H9 (cell line): ENCODE data around the gene PLXNB3. TPM values are rescaled to one million over a fixed set of nuclear protein-coding genes. Genes with fewer than 3 reads are reported as not detected.

Experiments used
- DNase-seq: peaks from one replicate; pipeline ENCODE4 v3.0.0-alpha.2; 2017
- H2AFZ ChIP-seq: one replicate; pipeline ENCODE4 v1.6.1; 2013; ENCODE audit warnings: mild to moderate bottlenecking, low read length, control low read depth, moderate library complexity
- H2AK5ac ChIP-seq: 2 replicates; pipeline ENCODE4 v1.6.1; 2013; ENCODE audit warnings: low read length, control low read depth, mixed read lengths; ENCODE audit not compliant: insufficient read length
- H2BK120ac ChIP-seq: one replicate; pipeline ENCODE4 v1.6.1; 2013; ENCODE audit warnings: low read depth, mild to moderate bottlenecking, low read length, control low read depth, inconsistent platforms; ENCODE audit not compliant: poor library complexity, severe bottlenecking
- H2BK12ac ChIP-seq: 2 replicates; pipeline ENCODE4 v1.6.1; 2013; ENCODE audit warnings: low read length, control low read depth, mixed read lengths, low read depth; ENCODE audit not compliant: insufficient read length
- H2BK15ac ChIP-seq: 2 replicates; pipeline ENCODE4 v1.6.1; 2013; ENCODE audit warnings: low read depth, low read length, control low read depth
- H2BK20ac ChIP-seq: one replicate; pipeline ENCODE4 v1.6.1; 2013; ENCODE audit warnings: low read depth, mild to moderate bottlenecking, low read length, control low read depth, inconsistent platforms; ENCODE audit not compliant: poor library complexity, severe bottlenecking
- H2BK5ac ChIP-seq: 2 replicates; pipeline ENCODE4 v1.6.1; 2013; ENCODE audit warnings: low read length, control low read depth, mixed read lengths; ENCODE audit not compliant: insufficient read length
- H3K14ac ChIP-seq: 2 replicates; pipeline ENCODE4 v1.6.1; 2013; ENCODE audit warnings: low read length, control low read depth; ENCODE audit not compliant: insufficient read depth
- H3K18ac ChIP-seq: 2 replicates; pipeline ENCODE4 v1.6.1; 2013; ENCODE audit warnings: low read depth, mild to moderate bottlenecking, mixed read lengths, low read length, control low read depth; ENCODE audit not compliant: insufficient read length
- H3K23ac ChIP-seq: 2 replicates; pipeline ENCODE4 v1.6.1; 2013; ENCODE audit warnings: low read length, control low read depth, mixed read lengths, low read depth; ENCODE audit not compliant: insufficient read length
- H3K23me2 ChIP-seq: 2 replicates; pipeline ENCODE4 v1.6.1; 2013; ENCODE audit warnings: low read depth, mild to moderate bottlenecking, mixed read lengths, low read length, control low read depth; ENCODE audit not compliant: insufficient read length, poor library complexity, severe bottlenecking
- H3K27ac ChIP-seq: 2 replicates; pipeline ENCODE4 v1.5.1; 2013; ENCODE audit warnings: low read length, control low read depth, mixed read lengths, low read depth; ENCODE audit not compliant: insufficient read length
- H3K27me3 ChIP-seq: 2 replicates; pipeline ENCODE4 v1.6.1; 2013; ENCODE audit warnings: low read length, control low read depth, inconsistent platforms; ENCODE audit not compliant: insufficient read depth
- H3K4ac ChIP-seq: 2 replicates; pipeline ENCODE4 v1.6.1; 2013; ENCODE audit warnings: low read depth, mild to moderate bottlenecking, control low read depth, inconsistent platforms, low read length, moderate library complexity
- H3K4me1 ChIP-seq: 2 replicates; pipeline ENCODE4 v1.6.1; 2013; ENCODE audit warnings: low read length, control low read depth, inconsistent platforms; ENCODE audit not compliant: insufficient read depth
- H3K4me2 ChIP-seq: 2 replicates; pipeline ENCODE4 v1.6.1; 2013; ENCODE audit warnings: low read length, control low read depth, mixed read lengths; ENCODE audit not compliant: insufficient read length, insufficient read depth
- H3K56ac ChIP-seq: 2 replicates; pipeline ENCODE4 v1.6.1; 2013; ENCODE audit warnings: low read depth, mild to moderate bottlenecking, mixed read lengths, low read length, control low read depth; ENCODE audit not compliant: insufficient read length
- H3K79me1 ChIP-seq: 2 replicates; pipeline ENCODE4 v1.6.1; 2013; ENCODE audit warnings: low read depth, mild to moderate bottlenecking, moderate library complexity, low read length, control low read depth, inconsistent platforms; ENCODE audit not compliant: insufficient read depth, poor library complexity, severe bottlenecking
- H3K79me2 ChIP-seq: 2 replicates; pipeline ENCODE4 v1.6.1; 2013; ENCODE audit warnings: low read length, control low read depth, inconsistent platforms; ENCODE audit not compliant: insufficient read depth
- H3K9ac ChIP-seq: 2 replicates; pipeline ENCODE4 v1.6.1; 2013; ENCODE audit warnings: low read length, control low read depth, mixed read lengths; ENCODE audit not compliant: insufficient read length; ENCODE audit errors: extremely low read depth
- H3K9me3 ChIP-seq: one replicate; pipeline ENCODE4 v1.6.1; 2013; ENCODE audit warnings: low read depth, low read length, inconsistent platforms; ENCODE audit not compliant: control insufficient read depth
- H3T11ph ChIP-seq: one replicate; pipeline ENCODE4 v1.6.1; 2013; ENCODE audit warnings: mild to moderate bottlenecking, low read length, control low read depth, inconsistent platforms
- H4K20me1 ChIP-seq: one replicate; pipeline ENCODE4 v1.6.1; 2013; ENCODE audit not compliant: control insufficient read depth, insufficient read length, insufficient read depth
- H4K5ac ChIP-seq: 2 replicates; pipeline ENCODE4 v1.6.1; 2013; ENCODE audit warnings: low read depth, mild to moderate bottlenecking, mixed read lengths, low read length, control low read depth; ENCODE audit not compliant: insufficient read length
- H4K8ac ChIP-seq: replicated peaks from 2 replicates; pipeline ENCODE4 v1.6.1; 2013; ENCODE audit warnings: low read length, control low read depth, mixed read lengths, low read depth; ENCODE audit not compliant: insufficient read length
- H4K91ac ChIP-seq: 2 replicates; pipeline ENCODE4 v1.6.1; 2013; ENCODE audit warnings: low read depth, mild to moderate bottlenecking, moderate library complexity, mixed read lengths, low read length, control low read depth; ENCODE audit not compliant: insufficient read length
- H3K27ac Mint-ChIP-seq, 3 experiments: 2 replicates in 2 of 3; 3 replicates in 1 of 3; pipeline ENCODE4 v1.8.0; 2020 to 2021; ENCODE audit warnings: mixed read lengths in 3 of 3, mild to moderate bottlenecking in 1 of 3, moderate library complexity in 1 of 3
- H3K27me3 Mint-ChIP-seq: 2 replicates; pipeline ENCODE4 v1.8.0; 2021; ENCODE audit warnings: low read depth, mild to moderate bottlenecking, moderate library complexity, mixed read lengths
- H3K36me3 Mint-ChIP-seq, 3 experiments: 2 replicates in 2 of 3; 3 replicates in 1 of 3; pipeline ENCODE4 v1.8.0; 2020 to 2021; ENCODE audit warnings: low read depth in 3 of 3, mixed read lengths in 3 of 3; ENCODE audit not compliant: insufficient read depth in 1 of 3
- H3K4me1 Mint-ChIP-seq, 2 experiments: 2 replicates each; pipeline ENCODE4 v1.8.0; 2020; ENCODE audit warnings: mixed read lengths in 2 of 2
- H3K4me3 Mint-ChIP-seq, 2 experiments: 2 replicates in 1 of 2; 3 replicates in 1 of 2; pipeline ENCODE4 v1.8.0; 2020 to 2021; ENCODE audit warnings: mild to moderate bottlenecking in 2 of 2, mixed read lengths in 2 of 2, moderate library complexity in 1 of 2
- H3K9me3 Mint-ChIP-seq, 2 experiments: 2 replicates in 1 of 2; 3 replicates in 1 of 2; pipeline ENCODE4 v1.8.0; 2020; ENCODE audit warnings: mild to moderate bottlenecking in 2 of 2, mixed read lengths in 2 of 2, moderate library complexity in 1 of 2
- WGBS: extraction: QIAGEN DNeasy Blood & Tissue Kit; methylation state at CpG from one replicate; pipeline ENCODE4 v1.1.7; 2013; ENCODE audit warnings: missing lambda C conversion rate, low lambda C conversion rate, mixed read lengths; ENCODE audit not compliant: insufficient read length; ENCODE audit errors: extremely low coverage; 5-methylcytosine and 5-hydroxymethylcytosine counted together
- total RNA-seq: library from RNA; stranded (reverse); gene quantifications from 2 replicates; pipeline ENCODE4 v1.2.1, GENCODE V29; 2021
- TF ChIP-seq, protein P1 (sequence below): fragments of 200-600 bp; sonication (generic); conservative IDR thresholded peaks from 3 replicates; pipeline ENCODE4 v1.8.0; 2021; ENCODE audit warnings: antibody characterized with exemption, mild to moderate bottlenecking

Gene PLXNB3
- total RNA-seq, 1 experiment from 2014 or later, result 1.9 TPM

DNA sequence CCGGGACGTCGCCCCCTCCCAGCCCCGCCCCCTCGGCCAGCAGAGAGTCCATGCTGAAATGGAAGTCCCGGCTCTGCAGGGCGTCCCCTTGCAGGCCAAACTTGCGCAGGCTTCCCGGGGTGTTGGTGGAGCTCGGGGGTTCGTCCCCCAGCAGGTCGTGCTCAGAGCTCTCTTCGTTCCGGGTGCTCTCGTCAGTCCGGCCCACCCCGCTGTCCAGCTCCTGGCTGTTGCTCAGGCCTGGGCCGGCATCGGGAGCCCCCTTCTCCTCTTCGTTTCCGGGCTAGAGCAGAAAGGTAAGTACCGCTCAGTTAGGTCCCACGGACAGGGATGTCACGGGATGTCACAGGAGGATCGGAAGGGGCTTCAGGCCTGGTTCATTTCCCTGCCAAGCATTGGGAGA lies 40.6 kb downstream of the PLXNB3 start:
- Histone ChIP-seq H3K4ac (no peak overlapping the region), H3K9me3 (peaks cover 14% of the 10 kb centered on the region), H3K79me2 (peaks cover 5% of the 10 kb centered on the region; the same call in 1 of the 2 replicates), H4K91ac (no peak overlapping the region), H3K4me1 (no peaks in the 10 kb centered on the region), H2BK12ac (no peak overlapping the region), H2BK5ac (no peak overlapping the region), H3K23me2 (no peaks in the 10 kb centered on the region), H4K5ac (no peak overlapping the region), H3K56ac (no peak overlapping the region), H3K79me1 (no peaks in the 10 kb centered on the region), H2BK20ac (no peak overlapping the region), H3K14ac (no peak overlapping the region), H4K8ac (no peak overlapping the region), H2AK5ac (no peak overlapping the region), H3K23ac (no peak overlapping the region), H3K9ac (no peak overlapping the region), H2AFZ (no peak overlapping the region), H3K27ac (no peak overlapping the region), H3K4me2 (no peak overlapping the region), H4K20me1 (no peaks in the 10 kb centered on the region), H3K18ac (no peak overlapping the region), H3K27me3 (no peaks in the 10 kb centered on the region), H2BK15ac (no peak overlapping the region), H3T11ph (no peak overlapping the region), H2BK120ac (no peak overlapping the region)
- TF ChIP-seq, protein P1, sequence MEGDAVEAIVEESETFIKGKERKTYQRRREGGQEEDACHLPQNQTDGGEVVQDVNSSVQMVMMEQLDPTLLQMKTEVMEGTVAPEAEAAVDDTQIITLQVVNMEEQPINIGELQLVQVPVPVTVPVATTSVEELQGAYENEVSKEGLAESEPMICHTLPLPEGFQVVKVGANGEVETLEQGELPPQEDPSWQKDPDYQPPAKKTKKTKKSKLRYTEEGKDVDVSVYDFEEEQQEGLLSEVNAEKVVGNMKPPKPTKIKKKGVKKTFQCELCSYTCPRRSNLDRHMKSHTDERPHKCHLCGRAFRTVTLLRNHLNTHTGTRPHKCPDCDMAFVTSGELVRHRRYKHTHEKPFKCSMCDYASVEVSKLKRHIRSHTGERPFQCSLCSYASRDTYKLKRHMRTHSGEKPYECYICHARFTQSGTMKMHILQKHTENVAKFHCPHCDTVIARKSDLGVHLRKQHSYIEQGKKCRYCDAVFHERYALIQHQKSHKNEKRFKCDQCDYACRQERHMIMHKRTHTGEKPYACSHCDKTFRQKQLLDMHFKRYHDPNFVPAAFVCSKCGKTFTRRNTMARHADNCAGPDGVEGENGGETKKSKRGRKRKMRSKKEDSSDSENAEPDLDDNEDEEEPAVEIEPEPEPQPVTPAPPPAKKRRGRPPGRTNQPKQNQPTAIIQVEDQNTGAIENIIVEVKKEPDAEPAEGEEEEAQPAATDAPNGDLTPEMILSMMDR, result no peak
- Mint-ChIP-seq H3K27me3 (peaks cover 7% of the 10 kb centered on the region), H3K4me1 (no peaks in the 10 kb centered on the region), H3K36me3 (peaks cover 9 to 30% (median 19%) of the 10 kb centered on the region in 3 experiments; a peak in 6 of 7 replicates), H3K4me3 (no peak overlapping the region), H3K9me3 (peaks cover 55 to 67% of the 10 kb centered on the region in 2 experiments), H3K27ac (no peak overlapping the region; a peak in 1 of 7 replicates)
- no CpG with 5 or more reads among the region's 25 CpGs for WGBS
- no peak for DNase-seq
